Stimulated activated CD8-positive, alpha-beta memory T cell treated with anti-CD3 and anti-CD28 coated beads, Interleukin-2, amount 100 ng/mL, for 48 hours (primary cell): ENCODE measurements around the gene TOM1L2.
"Not testable (repeated sequence)": the region's sequence is repeated elsewhere in the genome, so short reads cannot be mapped to it uniquely, and the experiment has no call there.

ENCODE experiments used
- DNase-seq, 2 donors: peaks; one replicate each; pipeline ENCODE4 v3.0.0-alpha.2; 2020; ENCODE audit warnings: low read depth in 2 of 2

Gene TOM1L2

GRCh38 chr17:17924131-17924856, 47.9 kb downstream of the TOM1L2 start:
- DNase-seq, result no peak

- no peak for DNase-seq
These were observed 50.1 kb downstream of the TOM1L2 start for GRCh38 chr17:17922070-17922614.

GRCh38 chr17:17921192-17922069, 50.8 kb downstream of the TOM1L2 start:
- no peak for DNase-seq

- peak; percentile 22 to 43 for DNase-seq
These were observed 52.8 kb downstream of the TOM1L2 start for GRCh38 chr17:17919169-17920107.

- no peak for DNase-seq
These were observed 54.8 kb downstream of the TOM1L2 start for GRCh38 chr17:17917394-17917793.

- no peak for DNase-seq
These were observed 57.0 kb downstream of the TOM1L2 start for GRCh38 chr17:17915183-17915582.

GRCh38 chr17:17913695-17914332, 58.4 kb downstream of the TOM1L2 start:
- DNase-seq, result peak in 1 of 2 donors; percentile 8

- DNase-seq, result not testable (repeated sequence)
These were observed 59.9 kb downstream of the TOM1L2 start for GRCh38 chr17:17912336-17912735.

GRCh38 chr17:17911001-17911613, 61.1 kb downstream of the TOM1L2 start:
- DNase-seq, result no peak

- no peak for DNase-seq
These were observed 62.1 kb downstream of the TOM1L2 start for GRCh38 chr17:17910060-17910459.

- no peak for DNase-seq
These were observed 63.1 kb downstream of the TOM1L2 start for GRCh38 chr17:17909078-17909477.

GRCh38 chr17:17907469-17907868, 64.7 kb downstream of the TOM1L2 start:
- no peak for DNase-seq

- DNase-seq, result no peak
These were observed 65.6 kb downstream of the TOM1L2 start for GRCh38 chr17:17906418-17907215.

- no peak for DNase-seq
These were observed 67.2 kb downstream of the TOM1L2 start for GRCh38 chr17:17905036-17905320.

- no peak for DNase-seq
These were observed 67.8 kb downstream of the TOM1L2 start for GRCh38 chr17:17904166-17905035.

- DNase-seq, result no peak
These were observed 69.3 kb downstream of the TOM1L2 start for GRCh38 chr17:17902877-17903276.

GRCh38 chr17:17902376-17902775, 69.8 kb downstream of the TOM1L2 start:
- DNase-seq, result no peak

- DNase-seq, result no peak
These were observed 71.3 kb downstream of the TOM1L2 start for GRCh38 chr17:17900615-17901520.
